SKM-1 treated with dmso at 0.1 percent for 144 hours (cell line): ENCODE data around the gene KBTBD6.
"Not testable (repeated sequence)": the region's sequence is repeated elsewhere in the genome, so short reads cannot be mapped to it uniquely, and the experiment has no call there.

Experiments
- DNase-seq: peaks from one replicate; lab custom pipeline; 2025; ENCODE audit not compliant: unreplicated experiment; lab: John Stamatoyannopoulos, UW

The KBTBD6 gene

GRCh38 chr13:41136396-41137031, 3.9 kb upstream of the KBTBD6 start:
- no peak for DNase-seq

GRCh38 chr13:41133951-41134350, 1.3 kb upstream of the KBTBD6 start:
- DNase-seq: no peak

GRCh38 chr13:41131660-41132511, 716 bp downstream of the KBTBD6 start:
- not testable (repeated sequence) for DNase-seq

- not testable (repeated sequence) for DNase-seq
These were observed 1.4 kb downstream of the KBTBD6 start for GRCh38 chr13:41131189-41131588.

GRCh38 chr13:41130356-41130755, 2.2 kb downstream of the KBTBD6 start:
- no peak for DNase-seq

- DNase-seq: no peak
These were observed 4.9 kb downstream of the KBTBD6 start for GRCh38 chr13:41127701-41128100.

GRCh38 chr13:41122838-41123237, 9.8 kb downstream of the KBTBD6 start:
- no peak for DNase-seq

GRCh38 chr13:41117869-41118268, 14.7 kb downstream of the KBTBD6 start:
- no peak for DNase-seq

- no peak for DNase-seq
These were observed 21.1 kb downstream of the KBTBD6 start for GRCh38 chr13:41111454-41111853.

- no peak for DNase-seq
These were observed 25.0 kb downstream of the KBTBD6 start for GRCh38 chr13:41107584-41108014.

- no peak for DNase-seq
These were observed 25.5 kb downstream of the KBTBD6 start for GRCh38 chr13:41107104-41107571.

GRCh38 chr13:41099986-41100385, 32.6 kb downstream of the KBTBD6 start:
- no peak for DNase-seq

GRCh38 chr13:41098761-41099160, 33.8 kb downstream of the KBTBD6 start:
- no peak for DNase-seq

- DNase-seq: not testable (repeated sequence)
These were observed 36.9 kb downstream of the KBTBD6 start for GRCh38 chr13:41095681-41096080.

- DNase-seq: peak; percentile 14
These were observed 46.5 kb downstream of the KBTBD6 start for GRCh38 chr13:41085961-41086585.

- no peak for DNase-seq
These were observed 52.9 kb downstream of the KBTBD6 start for GRCh38 chr13:41079725-41080124.
